ENCODE measurements around the gene LNP1.
"Not testable (repeated sequence)": the region's sequence is repeated elsewhere in the genome, so short reads cannot be mapped to it uniquely, and the experiment has no call there.

LNP1 gene

GRCh38 chr3:100400780-100401673, at the start of gene LNP1, which contains the start of gene TOMM70:
Gene LNP1 (plus strand): TSS chr3:100401539. CDS start chr3:100429730, 28,191 bp downstream.
Gene TOMM70 (minus strand): TSS chr3:100401089. CDS start chr3:100400949, 140 bp downstream.
- DNase-seq = peak; percentile 96 to 98

- not testable (repeated sequence) for DNase-seq
These were observed 49.6 kb upstream of the LNP1 start for GRCh38 chr3:100351770-100352169.

GRCh38 chr3:100352296-100353231, 48.8 kb upstream of the LNP1 start:
- no peak for DNase-seq

GRCh38 chr3:100354850-100355249, 46.5 kb upstream of the LNP1 start:
- DNase-seq = no peak

- DNase-seq = no peak
These were observed 42.9 kb upstream of the LNP1 start for GRCh38 chr3:100358413-100358812.

- no peak for DNase-seq
These were observed 42.3 kb upstream of the LNP1 start for GRCh38 chr3:100359035-100359434.

GRCh38 chr3:100360757-100361496, 40.4 kb upstream of the LNP1 start:
- DNase-seq = no peak

- DNase-seq = no peak
These were observed 39.4 kb upstream of the LNP1 start for GRCh38 chr3:100361897-100362296.

- no peak for DNase-seq
These were observed 36.9 kb upstream of the LNP1 start for GRCh38 chr3:100364421-100364820.

GRCh38 chr3:100366424-100366823, 34.9 kb upstream of the LNP1 start:
- DNase-seq = no peak

- no peak for DNase-seq
These were observed 32.9 kb upstream of the LNP1 start for GRCh38 chr3:100368441-100368840.

GRCh38 chr3:100370756-100371155, 30.6 kb upstream of the LNP1 start:
- DNase-seq = no peak

GRCh38 chr3:100374521-100374920, 26.8 kb upstream of the LNP1 start:
- no peak for DNase-seq

- no peak for DNase-seq
These were observed 25.0 kb upstream of the LNP1 start for GRCh38 chr3:100376301-100376700.

- DNase-seq = no peak
These were observed 16.4 kb upstream of the LNP1 start for GRCh38 chr3:100384733-100385525.

GRCh38 chr3:100386437-100387074, 14.8 kb upstream of the LNP1 start:
- no peak for DNase-seq

- DNase-seq = no peak
These were observed 12.3 kb upstream of the LNP1 start for GRCh38 chr3:100389025-100389424.

GRCh38 chr3:100395679-100396431, 5.5 kb upstream of the LNP1 start:
- no peak for DNase-seq

- DNase-seq = no peak
These were observed 4.4 kb upstream of the LNP1 start for GRCh38 chr3:100396967-100397366.

GRCh38 chr3:100399341-100400071, 1.8 kb upstream of the LNP1 start:
- no peak for DNase-seq

All from SHP77 (cell line).